GM12878 (cell line): Measurements from ENCODE around the gene SFXN2. TPM values are rescaled to one million over a fixed set of nuclear protein-coding genes. Genes with fewer than 3 reads are reported as not detected.

Experiments
- ATAC-seq: fragments of 200-7000 bp; cut with Tn5 transposase; 3 replicates; pipeline ENCODE4 v1.9.1; 2020; ENCODE audit warnings: mild to moderate bottlenecking, moderate library complexity
- BruUV-seq: library from RNA; stranded (reverse); fragments of 400-500 nt; replicated peaks from 2 replicates; lab custom pipeline; 2021; lab: Mats Ljungman, UMichigan
- CTCF ChIA-PET: fragments of 300-600 bp; sonication (Branson Sonifier 250); formaldehyde crosslinking; extraction: SDS; loops from one replicate; lab custom pipeline; 2021; ENCODE audit warnings: inconsistent platforms; lab: Yijun Ruan, JAX
- POLR2A ChIA-PET: fragments of 350-600 bp; formaldehyde crosslinking; extraction: SDS; loops from one replicate; lab custom pipeline; 2021; ENCODE audit warnings: inconsistent platforms; lab: Charles Lee
- RAD21 ChIA-PET: fragments of 300-600 bp; sonication (Branson Sonifier 250); formaldehyde crosslinking; loops from one replicate; lab custom pipeline; 2023; ENCODE audit warnings: antibody characterized with exemption; ENCODE audit not compliant: unreplicated experiment; lab: Charles Lee
- SMC1A ChIA-PET: fragments of 300-600 bp; sonication (Branson Sonifier 250); formaldehyde crosslinking; loops from one replicate; lab custom pipeline; 2023; ENCODE audit not compliant: unreplicated experiment, uncharacterized antibody; lab: Charles Lee
- DNase-seq: peaks from one replicate; pipeline ENCODE4 v3.0.0-alpha.2; 2011; ENCODE audit warnings: low read depth, low spot score
- FAIRE-seq: peaks from 3 replicates; lab custom pipeline; 2011; peaks lifted over from hg19 to GRCh38; lab: Jason Lieb, UNC
- H2AFZ ChIP-seq: 2 replicates; pipeline ENCODE4 v1.6.0; 2011; ENCODE audit warnings: low read depth, low read length, control low read depth; ENCODE audit not compliant: control insufficient read depth
- H3K27ac ChIP-seq: 2 replicates; pipeline ENCODE4 v1.5.1; 2011; ENCODE audit warnings: control low read depth; ENCODE audit not compliant: control insufficient read depth, insufficient read depth
- H3K27me3 ChIP-seq, 2 experiments: replicated peaks in 1 of 2; 2 replicates each; pipeline versions ENCODE4 v1.6.0 to v1.6.1; 2011; ENCODE audit warnings: low read length in 1 of 2; ENCODE audit not compliant: control insufficient read depth in 2 of 2, insufficient read depth in 2 of 2
- H3K36me3 ChIP-seq, 2 experiments: 2 replicates each; pipeline ENCODE4 v1.5.1; 2011; ENCODE audit warnings: low read length in 1 of 2; ENCODE audit not compliant: control insufficient read depth in 2 of 2, insufficient read depth in 2 of 2
- H3K4me1 ChIP-seq: 2 replicates; pipeline ENCODE4 v1.6.1; 2011; ENCODE audit warnings: mild to moderate bottlenecking, low read length, moderate library complexity, mixed read lengths; ENCODE audit not compliant: control insufficient read depth, insufficient read depth
- H3K4me2 ChIP-seq: 2 replicates; pipeline ENCODE4 v1.6.0; 2011; ENCODE audit warnings: control low read depth; ENCODE audit not compliant: control insufficient read depth, insufficient read depth
- H3K4me3 ChIP-seq: fragments of 200-600 bp; sonication (generic); 2 replicates; pipeline ENCODE4 v1.5.1; 2016
- H3K79me2 ChIP-seq: 2 replicates; pipeline ENCODE4 v1.6.0; 2011; ENCODE audit warnings: low read length; ENCODE audit not compliant: control insufficient read depth, insufficient read depth
- H3K9ac ChIP-seq: 2 replicates; pipeline ENCODE4 v1.8.0; 2011; ENCODE audit warnings: low read length, control low read depth, mixed read lengths; ENCODE audit not compliant: control insufficient read depth, insufficient read depth
- H3K9me3 ChIP-seq: replicated peaks from 3 replicates; pipeline ENCODE4 v1.5.1; 2011; ENCODE audit warnings: mild to moderate bottlenecking, low read length; ENCODE audit not compliant: control insufficient read depth, insufficient read depth
- H4K20me1 ChIP-seq: 2 replicates; pipeline ENCODE4 v1.6.0; 2011; ENCODE audit not compliant: control insufficient read depth, insufficient read depth
- CBFB ChIP-seq: IDR thresholded peaks from 2 replicates; pipeline ENCODE4 v1.6.1; 2016; ENCODE audit warnings: antibody characterized with exemption, low read depth
- CTCF ChIP-seq, 3 experiments: IDR thresholded peaks in 2 of 3; conservative IDR thresholded peaks in 1 of 3; 2 replicates each; pipeline ENCODE4 v1.5.1; 2011; ENCODE audit warnings: low read depth in 3 of 3, low read length in 3 of 3, mild to moderate bottlenecking in 3 of 3, control low read depth in 2 of 3, moderate library complexity in 2 of 3, inconsistent platforms in 1 of 3, mixed read lengths in 1 of 3; ENCODE audit not compliant: control insufficient read depth in 2 of 3, insufficient read depth in 1 of 3; ENCODE audit errors: extremely low read depth in 1 of 3
- CUX1 ChIP-seq: IDR thresholded peaks from 2 replicates; pipeline ENCODE4 v1.6.1; 2012; ENCODE audit warnings: improper control_type of control experiment, low read depth, low read length; ENCODE audit not compliant: insufficient replicate concordance
- JUND ChIP-seq: IDR thresholded peaks from 2 replicates; pipeline ENCODE4 v1.6.1; 2012; ENCODE audit warnings: low read depth, mild to moderate bottlenecking, low read length, improper control_type of control experiment, moderate library complexity
- POU2F2 ChIP-seq: IDR thresholded peaks from 3 replicates; pipeline ENCODE4 v1.6.1; 2011; ENCODE audit warnings: low read depth, mild to moderate bottlenecking, low read length, borderline replicate concordance
- RAD21 ChIP-seq: IDR thresholded peaks from 2 replicates; pipeline ENCODE4 v1.6.1; 2011; ENCODE audit warnings: mild to moderate bottlenecking, low read depth, low read length, moderate library complexity; ENCODE audit not compliant: insufficient read depth
- RUNX3 ChIP-seq: IDR thresholded peaks from 2 replicates; pipeline ENCODE4 v1.6.1; 2012; ENCODE audit warnings: low read length, inconsistent platforms
- SMAD1 ChIP-seq: fragments of 450-650 bp; IDR thresholded peaks from 2 replicates; pipeline ENCODE4 v1.6.1; 2018; ENCODE audit warnings: mild to moderate bottlenecking, low read depth; ENCODE audit not compliant: partially characterized antibody
- USF2 ChIP-seq: IDR thresholded peaks from 2 replicates; pipeline ENCODE4 v1.6.1; 2011; ENCODE audit warnings: low read depth, low read length, improper control_type of control experiment, borderline replicate concordance
- YY1 ChIP-seq: IDR thresholded peaks from 2 replicates; pipeline ENCODE4 v1.6.1; 2011; ENCODE audit warnings: low read depth, mild to moderate bottlenecking, low read length
- WGBS: methylation state at CpG from one replicate; pipeline ENCODE4 v1.1.6; 2016; ENCODE audit warnings: low lambda C conversion rate; ENCODE audit not compliant: insufficient replicate concordance, insufficient coverage; ENCODE audit errors: missing lambda C conversion rate; 5-methylcytosine and 5-hydroxymethylcytosine counted together
- in situ Hi-C: fragments of 300-500 bp; cut with MboI; formaldehyde crosslinking; loops from 9 replicates; pipeline ENCODE4 v1.14.3; 2018; ENCODE audit warnings: mixed read lengths
- intact Hi-C: fragments of 100-400 bp; cut with micrococcal nuclease; formaldehyde crosslinking; loops from one replicate; pipeline ENCODE4 v1.14.2; 2022; ENCODE audit not compliant: unreplicated experiment
- polyA plus RNA-seq, 11 experiments: library from polyadenylated mRNA; depleted of rRNA in 4 of 11; unstranded in 6 of 11; stranded (reverse) in 5 of 11; fragments of >200 nt; fragmentation: Nextera tagmentation in 4 of 11; fragmentation: Illumina TruSeq in 1 of 11; extraction: Ambion mirVana in 4 of 11; extraction: Trizol in 1 of 11; gene quantifications; 1 replicate in 1 of 11; 2 replicates in 10 of 11; pipeline versions ENCODE4 v1.2.1 to v1.2.3, GENCODE V29; 2011 to 2016; ENCODE audit warnings: inconsistent platforms in 2 of 11, missing spikeins in 2 of 11, low read depth in 1 of 11
- total RNA-seq, 4 experiments: library from RNA; depleted of rRNA in 3 of 4; stranded (reverse); fragments of >200 nt in 3 of 4; fragmentation: Illumina TruSeq in 1 of 4; extraction: Trizol in 1 of 4; gene quantifications; 2 replicates each; pipeline versions ENCODE4 v1.2.1 to v1.2.3, GENCODE V29; 2013 to 2021

The SFXN2 gene
- total and polyA plus RNA-seq, 10 of the 15 experiments (the other 5 are each of a cell fraction or from before 2014, with no cell fraction given) = 8.8 to 22.5 (median 18.5) TPM

- TF ChIP-seq CUX1 (no peak), RUNX3 (no peak)
- TF ChIP-seq, all 136 proteins: peak for 0
Measured at GRCh38 chr10:102752266-102752930, 38.0 kb downstream of the SFXN2 start (continued).

GRCh38 chr10:102752934-102753664 lies 38.7 kb downstream of the SFXN2 start:
- ChIA-PET RAD21 (interaction anchor here (0.9 to 2.2 kb wide), 5 partner anchors 9 to 149 kb away, joined by 3 to 11 read pairs (median 3); partner anchors contain the start of genes ARL3 and SFXN2), POLR2A (interaction anchor here (1.4 to 3.2 kb wide), 2 partner anchors 9 to 14 kb away, joined by 4 to 8 read pairs; partner anchors contain the start of gene WBP1L), SMC1A (interaction anchor here (0.8 to 2.4 kb wide), 21 partner anchors 8 to 149 kb away, joined by 3 to 9 read pairs (median 4); no protein-coding TSS in a partner anchor), CTCF (interaction anchor here (0.7 to 5.5 kb wide), 27 partner anchors 10 to 491 kb away, joined by 3 to 35 read pairs (median 4); partner anchors contain the start of genes CYP17A1 and WBP1L)
- no TSS peak for BruUV-seq
- in situ Hi-C loops = no loop called here
- 82% methylated on average over 4 of the region's 4 CpGs for WGBS
- Histone ChIP-seq H3K4me3 (no peak overlapping the region), H3K4me1 (peaks cover 11% of the 10 kb centered on the region), H3K9me3 (no peaks in the 10 kb centered on the region), H3K36me3 (no peaks in the 10 kb centered on the region), H3K9ac (no peak overlapping the region), H4K20me1 (no peaks in the 10 kb centered on the region; the same call in 1 of the 2 replicates), H3K27me3 (no peaks in the 10 kb centered on the region), H3K4me2 (no peak overlapping the region), H3K79me2 (peaks cover 19% of the 10 kb centered on the region), H2AFZ (no peak overlapping the region), H3K27ac (no peak overlapping the region)
- intact Hi-C loops = loop anchor here (5.0 kb wide), 1 partner anchor 44 kb away; no protein-coding TSS in a partner anchor
- peak; percentile 95 for ATAC-seq
- peak; percentile 19 for DNase-seq
- FAIRE-seq = no peak
- TF ChIP-seq CBFB = peak; percentile 54; the same call in 1 of the 2 replicates
- no peak for TF ChIP-seq JUND
- TF ChIP-seq USF2 = no peak
- peak; percentile 91 for TF ChIP-seq RUNX3
- TF ChIP-seq RAD21 = peak; percentile 71
- 0 out of 3 replicates have a peak, but pooled peaks have one; percentile 20 for TF ChIP-seq POU2F2
- no peak for TF ChIP-seq SMAD1
- 0 out of 2 replicates have a peak, but pooled peaks have one; percentile 35 for TF ChIP-seq YY1
- TF ChIP-seq CTCF (IDR thresholded peaks at IDR 0.05 in 2 of 3, conservative IDR thresholded peaks at IDR 0.05 in 1 of 3; ENCODE audit: control insufficient read depth in 2 of 3, extremely low read depth in 1 of 3, insufficient read depth in 1 of 3, low read depth in 3 of 3, low read length in 3 of 3) = peak; percentile 54 to 63 (median 57); a peak in 5 of 6 replicates
